Epithelial cell of proximal tubule (primary cell): ENCODE results near the gene AOC3. TPM values are rescaled to one million over a fixed set of nuclear protein-coding genes. Genes with fewer than 3 reads are reported as not detected.
"Not testable (repeated sequence)": the region's sequence is repeated elsewhere in the genome, so short reads cannot be mapped to it uniquely, and the experiment has no call there.

ENCODE experiments used
- DNase-seq: peaks from one replicate; pipeline ENCODE4 v3.0.0-alpha.2; 2011; ENCODE audit warnings: low read depth
- H3K4me3 ChIP-seq: 2 replicates; pipeline ENCODE4 v1.5.1; 2011; ENCODE audit warnings: low read depth, mild to moderate bottlenecking, low read length
- CTCF ChIP-seq: conservative IDR thresholded peaks from 2 replicates; pipeline ENCODE4 v1.5.1; 2012; ENCODE audit warnings: low read depth, mild to moderate bottlenecking, low read length
- total RNA-seq: library from RNA; depleted of rRNA; stranded (reverse); fragments of >200 nt; gene quantifications from 2 replicates; pipeline ENCODE4 v1.2.3, GENCODE V29; 2015

Gene AOC3
- total RNA-seq, 1 donor from 2014 or later: not detected

- no peak for DNase-seq
Measured at GRCh38 chr17:42872251-42872965, 21.4 kb downstream of the AOC3 start.

GRCh38 chr17:42873315-42873714 is 22.3 kb downstream of the AOC3 start:
- DNase-seq: no peak
- no peak for TF ChIP-seq CTCF
- H3K4me3 ChIP-seq: no peak overlapping the region

More at GRCh38 chr17:42872251-42872965, 21.4 kb downstream of the AOC3 start:
- no peak for TF ChIP-seq CTCF
- H3K4me3 ChIP-seq: no peak overlapping the region

- not testable (repeated sequence) for DNase-seq, H3K4me3 ChIP-seq
Measured at GRCh38 chr17:42873932-42874695, 23.1 kb downstream of the AOC3 start.

GRCh38 chr17:42877037-42877436 is 26.0 kb downstream of the AOC3 start:
- DNase-seq: no peak
- H3K4me3 ChIP-seq: no peak overlapping the region
- no peak for TF ChIP-seq CTCF

GRCh38 chr17:42878123-42878880 is 27.3 kb downstream of the AOC3 start:
- H3K4me3 ChIP-seq: no peak overlapping the region
- peak; percentile 17 for TF ChIP-seq CTCF
- no peak for DNase-seq

- no peak for TF ChIP-seq CTCF
- H3K4me3 ChIP-seq: no peak overlapping the region
- no peak for DNase-seq
Measured at GRCh38 chr17:42878924-42879595, 28.1 kb downstream of the AOC3 start.

GRCh38 chr17:42879596-42879985 is 28.6 kb downstream of the AOC3 start:
- H3K4me3 ChIP-seq: no peak overlapping the region
- no peak for TF ChIP-seq CTCF
- DNase-seq: no peak
